Activated CD4-positive, alpha-beta memory T cell treated with anti-CD3 and anti-CD28 coated beads, Interleukin-2, amount 10 ng/mL, durations not matched to agents 7 days and 5 days (primary cell): ENCODE results near the gene DDX6. TPM values are rescaled to one million over a fixed set of nuclear protein-coding genes. Genes with fewer than 3 reads are reported as not detected.

Source experiments
- CTCF ChIA-PET: fragments of 350-600 bp; sonication (Branson Sonifier 250); formaldehyde crosslinking; loops from one replicate; lab custom pipeline; 2021; ENCODE audit warnings: antibody characterized with exemption, inconsistent platforms; lab: Charles Lee
- POLR2A ChIA-PET: fragments of 350-600 bp; sonication (Branson Sonifier 250); formaldehyde crosslinking; loops from one replicate; lab custom pipeline; 2021; ENCODE audit warnings: antibody characterized with exemption; lab: Charles Lee
- DNase-seq: peaks from one replicate; pipeline ENCODE4 v3.0.0-alpha.2; 2020
- H3K27ac Mint-ChIP-seq: one replicate; pipeline ENCODE4 v1.8.0; 2021; ENCODE audit warnings: mild to moderate bottlenecking, mixed read lengths
- H3K27me3 Mint-ChIP-seq: one replicate; pipeline ENCODE4 v1.8.0; 2021; ENCODE audit warnings: mixed read lengths
- H3K36me3 Mint-ChIP-seq: one replicate; pipeline ENCODE4 v1.8.0; 2021; ENCODE audit warnings: low read depth, mixed read lengths
- H3K4me1 Mint-ChIP-seq: one replicate; pipeline ENCODE4 v1.8.0; 2021; ENCODE audit warnings: mixed read lengths
- H3K4me3 Mint-ChIP-seq: one replicate; pipeline ENCODE4 v1.8.0; 2021; ENCODE audit warnings: mild to moderate bottlenecking, mixed read lengths
- H3K9me3 Mint-ChIP-seq: one replicate; pipeline ENCODE4 v1.8.0; 2021; ENCODE audit warnings: mixed read lengths
- total RNA-seq, 2 experiments: library from RNA; stranded (reverse); gene quantifications; one replicate each; pipeline ENCODE4 v1.2.3, GENCODE V29; 2021

Gene DDX6
- total RNA-seq, 2 experiments from 2014 or later: 154 to 155 TPM

DNA sequence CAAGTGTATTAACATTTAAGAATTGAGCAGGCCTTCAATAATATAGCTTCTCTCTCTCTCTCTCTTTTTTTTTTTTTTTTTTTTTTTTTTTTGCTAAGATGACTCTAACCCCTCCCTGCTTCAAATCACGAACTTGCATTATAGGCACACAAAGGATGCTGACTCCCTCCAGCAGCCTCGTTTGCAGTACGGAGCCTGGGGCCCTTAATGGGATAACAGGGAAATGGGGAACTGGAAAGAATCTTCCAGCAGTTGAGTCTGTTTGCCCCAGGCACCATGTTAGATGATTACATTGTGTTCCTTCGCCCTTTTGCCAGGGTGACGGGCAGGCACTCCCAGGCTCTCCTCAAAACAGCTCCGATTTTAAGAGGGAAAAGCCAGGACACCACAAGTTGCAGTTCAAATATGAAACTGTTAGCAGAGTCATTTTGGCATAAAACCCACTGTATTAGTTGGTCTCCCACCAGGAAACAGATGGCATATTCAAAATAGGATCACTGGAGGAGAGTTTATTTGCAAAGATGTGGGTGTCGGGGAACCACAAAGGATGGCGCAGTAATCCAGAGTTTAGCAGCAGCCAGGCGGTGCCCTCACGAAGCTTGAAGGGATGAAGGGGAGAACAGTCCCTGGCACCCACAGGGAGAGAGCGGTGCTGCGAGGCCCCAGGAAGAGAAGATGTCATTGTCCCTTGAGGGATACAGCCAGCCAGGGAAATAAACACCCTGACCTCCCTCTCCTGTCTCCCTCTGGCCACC lies 85.0 kb downstream of the DDX6 start:
- Mint-ChIP-seq H3K36me3 (no peaks in the 10 kb centered on the region), H3K27me3 (peaks cover 10% of the 10 kb centered on the region), H3K9me3 (no peaks in the 10 kb centered on the region), H3K27ac (no peak overlapping the region), H3K4me3 (no peak overlapping the region), H3K4me1 (peaks cover 17% of the 10 kb centered on the region)
- POLR2A ChIA-PET: interaction anchor here (1.1 to 1.6 kb wide), 3 partner anchors 12 to 84 kb away, joined by 3 to 12 read pairs (median 4); no protein-coding TSS in a partner anchor
- CTCF ChIA-PET: interaction anchor here (0.6 to 2.0 kb wide), 5 partner anchors 16 to 423 kb away, joined by 3 to 10 read pairs (median 4); no protein-coding TSS in a partner anchor
- no peak for DNase-seq

DNA sequence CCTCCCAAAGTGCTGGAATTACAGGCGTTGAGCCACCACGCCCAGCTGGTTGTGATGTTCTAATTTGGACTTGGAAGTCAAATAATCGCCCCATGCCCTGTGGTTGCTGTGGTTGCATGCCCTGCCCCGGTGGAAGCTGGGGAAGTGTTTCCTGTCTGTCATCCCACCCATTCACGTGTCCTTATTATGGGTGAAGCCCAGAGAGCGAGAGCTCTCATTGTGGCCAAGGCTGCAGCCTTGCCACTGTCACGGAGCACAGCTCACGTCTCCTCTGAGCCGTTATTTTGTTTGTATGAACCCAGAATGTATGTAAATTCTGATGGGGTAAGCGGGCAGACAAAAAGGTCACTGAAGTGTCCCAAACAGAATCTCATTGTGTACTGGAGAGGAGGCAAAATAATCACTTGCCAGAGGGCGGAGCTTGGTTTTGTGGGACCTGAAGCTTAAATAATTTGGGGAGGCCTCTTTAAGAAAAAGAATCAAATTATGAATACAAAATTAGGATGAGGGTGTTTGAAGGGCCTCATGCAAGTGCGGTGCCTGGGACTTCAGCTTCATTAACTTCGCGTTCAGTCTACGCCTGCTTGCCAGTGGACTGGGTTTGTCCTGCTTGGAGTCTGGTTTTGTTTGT lies 85.7 kb downstream of the DDX6 start:
- ChIA-PET POLR2A (interaction anchor here (0.8 to 1.6 kb wide), 5 partner anchors 11 to 85 kb away, joined by 3 to 12 read pairs (median 3); no protein-coding TSS in a partner anchor), CTCF (interaction anchor here (0.6 to 2.0 kb wide), 5 partner anchors 12 to 422 kb away, joined by 3 to 10 read pairs (median 4); no protein-coding TSS in a partner anchor)
- Mint-ChIP-seq H3K9me3 (peaks cover 3% of the 10 kb centered on the region), H3K4me3 (no peak overlapping the region), H3K4me1 (peaks cover 20% of the 10 kb centered on the region), H3K27ac (peak overlapping the region; percentile 62), H3K36me3 (peaks cover 3% of the 10 kb centered on the region), H3K27me3 (peaks cover 11% of the 10 kb centered on the region)
- peak; percentile 59 for DNase-seq

DNA sequence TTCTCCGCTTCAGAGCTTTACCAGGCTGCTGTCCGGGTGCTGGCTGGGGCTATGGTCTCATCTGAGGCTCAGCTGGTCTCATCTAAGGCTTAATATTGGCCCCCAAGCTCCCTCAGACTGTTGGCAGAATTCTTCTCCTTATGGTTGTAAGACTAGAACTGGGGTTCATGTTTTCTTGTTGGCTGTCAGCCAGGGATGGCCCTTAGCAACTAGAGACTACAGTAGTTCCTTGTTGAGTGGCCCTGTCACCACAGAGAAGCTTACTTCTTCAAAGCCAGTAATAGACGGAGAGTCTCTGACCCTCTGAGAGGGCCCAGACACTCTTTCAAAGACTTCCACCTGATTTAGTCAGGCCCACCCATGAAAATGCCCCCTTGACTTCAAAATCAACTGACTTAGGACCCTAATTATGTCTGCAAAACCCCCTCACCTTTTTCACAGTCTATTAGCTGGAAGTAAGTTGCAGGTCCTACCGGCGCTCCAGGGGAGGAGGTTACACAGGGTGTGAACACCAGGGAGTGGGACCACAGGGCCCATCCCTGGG lies 87.3 kb downstream of the DDX6 start:
- H3K36me3 Mint-ChIP-seq: peaks cover 4% of the 10 kb centered on the region
- peaks cover 11% of the 10 kb centered on the region for H3K27me3 Mint-ChIP-seq
- POLR2A ChIA-PET: no interaction called here
- no peak overlapping the region for H3K27ac Mint-ChIP-seq
- no peak overlapping the region for H3K4me3 Mint-ChIP-seq
- H3K4me1 Mint-ChIP-seq: peaks cover 27% of the 10 kb centered on the region
- CTCF ChIA-PET: interaction anchor here (0.7 to 1.2 kb wide), 4 partner anchors 9 to 697 kb away, joined by 3 to 4 read pairs (median 4); no protein-coding TSS in a partner anchor
- no peak for DNase-seq
- H3K9me3 Mint-ChIP-seq: peaks cover 4% of the 10 kb centered on the region

DNA sequence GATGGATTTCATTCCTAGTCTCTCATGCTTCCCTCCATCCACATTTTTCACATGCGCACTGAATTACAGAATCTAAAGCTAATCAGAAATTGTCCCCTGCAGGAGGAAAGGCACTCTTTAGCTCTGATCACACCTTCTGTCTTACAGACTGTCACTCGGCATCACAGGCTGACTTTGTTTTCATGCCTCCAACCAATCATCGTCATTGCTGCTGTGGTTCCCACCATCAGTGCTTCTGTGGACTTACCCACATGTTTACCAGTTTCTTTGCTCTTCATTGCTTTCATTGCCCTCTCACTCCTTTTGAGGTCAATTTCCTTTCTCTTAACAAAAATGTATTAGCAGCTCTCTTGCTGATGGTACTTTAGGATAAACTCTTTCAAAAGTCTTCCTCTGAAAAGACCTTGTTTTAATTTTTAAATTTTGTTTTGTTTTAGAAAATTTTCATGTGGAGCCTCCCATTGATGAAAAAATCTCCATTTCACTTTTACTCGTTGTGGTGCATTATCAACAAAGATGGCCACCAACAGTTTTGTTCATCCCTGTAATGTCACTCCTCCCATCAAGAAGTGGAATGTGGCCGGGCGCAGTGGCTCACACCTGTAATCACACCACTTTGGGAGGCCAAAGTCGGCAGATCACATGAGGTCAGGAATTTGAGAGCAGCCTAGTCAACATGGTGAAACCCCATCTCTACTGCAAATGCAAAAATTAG lies 91.3 kb downstream of the DDX6 start:
- CTCF ChIA-PET: interaction anchor here (0.6 kb wide), 1 partner anchor 230 kb away, joined by 4 read pairs; no protein-coding TSS in a partner anchor
- Mint-ChIP-seq H3K4me1 (peaks cover 21% of the 10 kb centered on the region), H3K9me3 (peaks cover 4% of the 10 kb centered on the region), H3K4me3 (no peak overlapping the region), H3K27me3 (peaks cover 1% of the 10 kb centered on the region), H3K36me3 (peaks cover 4% of the 10 kb centered on the region), H3K27ac (peak overlapping the region; percentile 63)
- peak; percentile 52 for DNase-seq
- POLR2A ChIA-PET: no interaction called here

Other genes with a start within 250 kb of the DDX6 start
- gene IFT46, start 225.2 kb downstream of the DDX6 start, total RNA-seq: 1 to 10 TPM; 9.6 to 10.0 TPM
- 100 to 1,000 TPM; 138 to 141 TPM for gene ARCN1, start 218.8 kb downstream of the DDX6 start, total RNA-seq
- under 1 TPM; 0.53 to 0.63 TPM for gene PHLDB1, start 183.5 kb downstream of the DDX6 start, total RNA-seq
- gene TREH, start 111.5 kb downstream of the DDX6 start, total RNA-seq: not detected
- gene CXCR5, start 92.7 kb upstream of the DDX6 start, total RNA-seq: under 1 TPM; 0.83 to 0.86 TPM
- gene BCL9L, start 134.8 kb upstream of the DDX6 start, total RNA-seq: 10 to 100 TPM; 56.8 to 62.5 TPM
- gene UPK2, start 165.1 kb upstream of the DDX6 start, total RNA-seq: not detected
- gene FOXR1, start 180.6 kb upstream of the DDX6 start, total RNA-seq: not detected
- gene CENATAC, start 207.0 kb upstream of the DDX6 start, total RNA-seq: 10 to 100 TPM; 34.6 to 35.0 TPM
- gene RPS25, start 227.2 kb upstream of the DDX6 start, total RNA-seq: 1,000 to 10,000 TPM; 1,257 to 1,287 TPM
- 10 to 100 TPM; 67.0 to 71.1 TPM for gene TRAPPC4, start 227.6 kb upstream of the DDX6 start, total RNA-seq
- gene SLC37A4, start 239.7 kb upstream of the DDX6 start, total RNA-seq: 10 to 100 TPM; 31.6 to 33.9 TPM